MM.1S (cell line): ENCODE measurements around the gene AGAP1.

Experiments used
- EZH2phosphoT487 ChIP-seq: fragments of 300-600 bp; sonication (generic); IDR thresholded peaks from 2 replicates; pipeline ENCODE4 v1.6.1; 2018; ENCODE audit warnings: antibody characterized with exemption, low read length
- TF ChIP-seq, protein P1 (sequence below): fragments of 300-600 bp; sonication (generic); IDR thresholded peaks from 2 replicates; pipeline ENCODE4 v1.5.1; 2016; ENCODE audit warnings: antibody characterized with exemption, low read length, mixed read lengths

DNA sequence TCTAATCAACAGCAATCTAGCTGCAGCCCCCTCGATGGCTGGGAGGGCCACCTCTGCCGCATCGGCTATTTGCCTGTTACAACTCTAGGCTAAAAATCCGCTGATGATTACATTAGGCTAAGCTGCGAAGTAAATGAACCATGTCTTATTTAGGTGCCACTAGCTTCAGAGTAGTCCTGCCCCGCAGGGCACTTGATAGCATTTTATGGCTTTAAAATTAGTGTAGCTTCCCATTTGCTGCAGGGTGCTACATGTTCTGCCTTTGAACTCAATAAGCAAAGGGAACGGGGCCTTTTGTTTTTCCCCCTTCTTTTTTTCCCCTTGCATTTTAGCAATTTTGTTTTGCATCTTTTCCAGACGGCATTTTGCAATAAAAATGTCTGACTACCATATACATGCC is 404.1 kb downstream of the AGAP1 start:
- TF ChIP-seq, protein P1, sequence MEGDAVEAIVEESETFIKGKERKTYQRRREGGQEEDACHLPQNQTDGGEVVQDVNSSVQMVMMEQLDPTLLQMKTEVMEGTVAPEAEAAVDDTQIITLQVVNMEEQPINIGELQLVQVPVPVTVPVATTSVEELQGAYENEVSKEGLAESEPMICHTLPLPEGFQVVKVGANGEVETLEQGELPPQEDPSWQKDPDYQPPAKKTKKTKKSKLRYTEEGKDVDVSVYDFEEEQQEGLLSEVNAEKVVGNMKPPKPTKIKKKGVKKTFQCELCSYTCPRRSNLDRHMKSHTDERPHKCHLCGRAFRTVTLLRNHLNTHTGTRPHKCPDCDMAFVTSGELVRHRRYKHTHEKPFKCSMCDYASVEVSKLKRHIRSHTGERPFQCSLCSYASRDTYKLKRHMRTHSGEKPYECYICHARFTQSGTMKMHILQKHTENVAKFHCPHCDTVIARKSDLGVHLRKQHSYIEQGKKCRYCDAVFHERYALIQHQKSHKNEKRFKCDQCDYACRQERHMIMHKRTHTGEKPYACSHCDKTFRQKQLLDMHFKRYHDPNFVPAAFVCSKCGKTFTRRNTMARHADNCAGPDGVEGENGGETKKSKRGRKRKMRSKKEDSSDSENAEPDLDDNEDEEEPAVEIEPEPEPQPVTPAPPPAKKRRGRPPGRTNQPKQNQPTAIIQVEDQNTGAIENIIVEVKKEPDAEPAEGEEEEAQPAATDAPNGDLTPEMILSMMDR, result no peak
- no peak for TF ChIP-seq EZH2phosphoT487
